Effector CD8-positive, alpha-beta T cell (primary cell): ENCODE results near the gene PDP2.
"Not testable (repeated sequence)": the region's sequence is repeated elsewhere in the genome, so short reads cannot be mapped to it uniquely, and the experiment has no call there.

Experiments
- DNase-seq: peaks from one replicate; lab custom pipeline; 2025; lab: John Stamatoyannopoulos, UW

PDP2 gene

GRCh38 chr16:66886321-66886720, 6.0 kb downstream of the PDP2 start:
- no peak for DNase-seq

- DNase-seq, result no peak
Measured at GRCh38 chr16:66886914-66887313, 6.6 kb downstream of the PDP2 start.

GRCh38 chr16:66888647-66889615, 8.6 kb downstream of the PDP2 start:
- no peak for DNase-seq

- DNase-seq, result no peak
Measured at GRCh38 chr16:66889622-66890021, 9.3 kb downstream of the PDP2 start.

- DNase-seq, result no peak
Measured at GRCh38 chr16:66890799-66891198, 10.5 kb downstream of the PDP2 start.

DNA sequence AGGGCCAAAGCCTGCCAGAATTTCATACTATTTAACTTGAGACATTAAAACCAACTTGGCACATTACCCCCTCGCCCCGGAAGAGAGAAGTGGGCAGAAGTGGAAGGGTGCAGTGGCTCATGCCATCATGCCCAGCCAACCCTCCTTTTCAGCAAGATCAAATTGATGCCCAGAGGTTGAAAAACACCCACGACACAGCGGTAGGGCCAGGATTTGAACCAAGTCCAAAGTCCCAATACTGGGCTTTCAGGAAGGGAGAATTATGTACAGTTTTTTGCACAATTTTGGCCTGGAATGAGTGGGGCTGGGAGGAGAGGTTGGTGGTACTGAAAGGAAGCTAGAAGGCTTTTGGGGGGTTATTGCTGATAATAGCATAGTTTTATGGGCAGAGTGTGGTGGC, 11.0 kb downstream of the PDP2 start:
- no peak for DNase-seq

- no peak for DNase-seq
Measured at GRCh38 chr16:66891797-66892196, 11.5 kb downstream of the PDP2 start.

- no peak for DNase-seq
Measured at GRCh38 chr16:66894055-66894454, 13.7 kb downstream of the PDP2 start.

- peak; percentile 11 for DNase-seq
Measured at GRCh38 chr16:66894948-66895688, 14.8 kb downstream of the PDP2 start.

DNA sequence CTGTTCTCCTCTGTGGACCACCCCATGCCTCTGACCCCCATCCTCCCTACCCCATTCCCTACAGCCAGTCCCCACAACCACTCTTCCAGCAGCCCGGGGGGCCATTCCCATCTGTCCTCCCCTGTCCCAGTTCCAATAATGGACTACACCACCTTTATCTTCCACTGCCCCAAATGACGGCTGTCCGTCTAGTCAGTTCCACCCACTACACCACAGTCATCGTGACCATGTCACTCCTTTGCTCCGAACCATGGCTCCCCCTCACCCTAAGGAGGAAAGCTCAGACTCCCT, 15.3 kb downstream of the PDP2 start:
- DNase-seq, result no peak

GRCh38 chr16:66895999-66896398, 15.7 kb downstream of the PDP2 start:
- DNase-seq, result no peak

GRCh38 chr16:66896682-66897081, 16.4 kb downstream of the PDP2 start:
- DNase-seq, result not testable (repeated sequence)

- no peak for DNase-seq
Measured at GRCh38 chr16:66898207-66898606, 17.9 kb downstream of the PDP2 start.

- no peak for DNase-seq
Measured at GRCh38 chr16:66898933-66899309, 18.6 kb downstream of the PDP2 start.

DNA sequence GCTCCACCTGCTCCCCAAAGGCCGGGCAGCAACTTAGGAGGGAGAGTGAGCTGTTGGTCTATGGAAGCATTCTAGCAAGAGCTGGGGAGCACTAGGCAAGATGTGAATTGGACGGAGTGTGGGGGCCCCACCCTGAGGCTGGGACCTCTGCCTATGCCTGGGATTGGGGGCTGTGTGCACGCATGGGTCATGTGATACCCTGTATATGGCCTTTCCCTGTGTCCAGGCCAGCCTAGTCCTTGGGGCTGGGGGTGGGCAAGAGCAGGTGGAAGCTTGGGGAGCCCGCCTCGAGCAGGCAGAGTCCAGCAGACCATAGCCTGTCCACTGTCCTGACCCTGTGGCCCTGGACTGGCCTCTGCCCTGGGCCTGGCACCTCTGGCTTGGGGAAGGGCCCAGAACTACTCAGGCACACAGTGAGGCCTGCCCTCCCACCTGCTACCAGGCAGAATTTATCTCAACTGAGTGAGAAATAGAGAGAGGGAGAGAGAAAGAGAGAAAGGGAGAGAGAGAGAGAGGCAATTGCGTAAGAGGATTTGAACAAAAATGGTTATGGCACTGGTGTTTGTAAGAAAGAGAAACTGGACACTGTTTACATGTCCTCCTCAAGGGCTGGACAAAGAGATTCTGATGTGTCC, 19.1 kb downstream of the PDP2 start:
- DNase-seq, result no peak

DNA sequence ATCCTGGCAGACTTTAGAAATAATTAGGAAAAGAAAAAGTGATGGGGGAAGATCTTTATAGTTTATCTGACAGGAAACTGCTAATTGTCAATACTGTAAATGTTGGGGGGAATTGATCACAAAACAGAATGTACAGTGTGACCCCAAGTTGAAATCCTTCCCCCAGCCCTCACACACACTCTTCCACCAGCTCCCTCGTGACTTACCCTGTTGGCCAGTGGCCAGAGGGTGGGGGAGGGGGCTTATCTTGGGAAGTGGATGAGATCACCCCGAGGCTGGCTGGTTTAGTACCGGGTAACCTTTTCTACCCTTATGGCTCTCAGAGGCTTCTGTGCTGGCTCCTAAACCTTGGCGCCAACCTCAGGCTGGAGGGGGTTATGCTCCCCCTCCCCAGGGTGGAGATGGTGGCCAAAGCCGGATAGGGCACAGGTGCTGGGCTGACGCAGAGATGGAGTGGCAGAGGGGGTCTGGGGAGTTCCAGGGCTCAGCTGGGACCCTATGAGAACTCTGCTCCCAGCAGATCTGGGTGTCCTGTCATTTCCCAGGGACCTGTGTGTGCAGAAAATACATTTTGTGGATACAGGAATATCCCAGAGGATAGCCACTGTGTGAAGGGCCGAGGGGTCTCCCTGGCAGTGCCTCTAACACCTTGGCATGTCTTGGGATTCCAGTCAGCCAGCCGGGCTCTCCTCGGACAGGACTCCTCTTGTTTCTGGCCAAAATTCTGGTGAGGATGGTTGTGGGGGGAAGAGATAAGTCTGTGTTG, 19.8 kb downstream of the PDP2 start:
- DNase-seq, result no peak

- no peak for DNase-seq
Measured at GRCh38 chr16:66900721-66901441, 20.6 kb downstream of the PDP2 start.

DNA sequence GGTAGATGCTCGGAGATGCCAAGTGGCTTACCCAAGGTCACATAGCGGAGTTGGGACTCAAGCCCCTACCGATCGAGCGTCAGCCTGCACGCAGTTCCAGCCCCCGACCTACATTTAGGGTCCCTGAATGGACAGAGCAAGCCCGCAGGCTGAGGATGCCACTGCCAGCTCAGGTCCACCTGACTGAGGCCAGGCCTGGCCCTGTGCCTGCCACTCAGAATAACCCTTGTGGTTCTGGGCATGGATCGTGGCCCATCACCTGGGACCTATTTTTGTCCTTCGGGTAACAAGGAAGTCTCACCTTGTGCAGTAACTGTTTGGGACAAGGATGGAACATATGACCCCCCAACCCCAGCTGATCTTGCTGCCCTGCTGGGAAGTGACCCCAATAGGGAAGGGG, 21.3 kb downstream of the PDP2 start:
- no peak for DNase-seq

- no peak for DNase-seq
Measured at GRCh38 chr16:66902648-66903543, 22.6 kb downstream of the PDP2 start.
